ENCODE results near the gene ANGPTL3.

The ANGPTL3 gene

DNA sequence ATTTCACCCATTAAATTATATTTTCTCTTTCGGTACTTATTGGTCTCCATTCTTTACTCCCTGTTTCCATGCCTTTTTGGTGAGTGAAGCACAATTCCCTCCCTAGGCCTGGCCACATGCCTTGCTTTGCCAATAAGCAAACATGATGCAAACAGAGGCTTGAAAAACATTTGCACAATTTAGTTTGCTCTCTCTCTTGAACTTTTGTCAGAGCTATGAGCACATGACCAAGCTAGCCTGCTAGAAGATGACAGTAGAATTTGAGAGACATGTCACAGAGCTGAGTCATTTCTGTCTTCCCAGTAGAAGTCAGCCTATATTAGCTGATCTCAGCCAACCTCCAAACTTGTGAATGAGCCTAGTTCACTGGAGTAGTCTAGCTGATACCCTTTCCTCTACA lies 24.6 kb downstream of the ANGPTL3 start:
- no peak for TF ChIP-seq CTCF (IDR thresholded peaks at IDR 0.05; ENCODE audit: insufficient read depth, low read depth, low read length, missing control alignments)
- peak; percentile 54 for DNase-seq (ENCODE audit: low read depth)
- no peak overlapping the region for H3K4me3 ChIP-seq (ENCODE audit: low read depth, low read length)

DNA sequence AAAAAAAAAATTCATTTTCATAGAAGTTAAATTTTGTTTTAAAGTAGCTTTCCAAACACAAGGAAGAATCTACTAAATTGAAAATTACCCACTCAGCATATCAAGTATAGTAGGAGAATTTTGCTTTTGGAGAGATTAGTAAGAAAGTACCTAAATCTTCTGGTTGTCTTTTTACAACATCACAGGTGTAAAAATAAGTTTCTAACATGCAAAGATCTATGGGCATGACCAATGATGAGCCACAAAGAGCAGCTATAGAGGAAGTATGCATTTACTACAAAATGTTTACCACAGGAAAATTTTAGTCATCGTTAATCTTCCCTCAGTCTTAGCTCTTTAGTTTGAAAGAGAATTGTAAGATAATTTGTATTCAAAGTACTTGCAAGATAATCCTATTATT lies 28.1 kb downstream of the ANGPTL3 start:
- no peak for TF ChIP-seq CTCF (IDR thresholded peaks at IDR 0.05; ENCODE audit: insufficient read depth, low read depth, low read length, missing control alignments)
- DNase-seq (ENCODE audit: low read depth), result peak; percentile 27
- H3K4me3 ChIP-seq (ENCODE audit: low read depth, low read length), result no peak overlapping the region

- H3K4me3 ChIP-seq (ENCODE audit: low read depth, low read length), result no peak overlapping the region
- DNase-seq (ENCODE audit: low read depth), result no peak
- no peak for TF ChIP-seq CTCF (IDR thresholded peaks at IDR 0.05; ENCODE audit: insufficient read depth, low read depth, low read length, missing control alignments)
These were observed 31.2 kb downstream of the ANGPTL3 start for GRCh38 chr1:62628506-62628905.

DNA sequence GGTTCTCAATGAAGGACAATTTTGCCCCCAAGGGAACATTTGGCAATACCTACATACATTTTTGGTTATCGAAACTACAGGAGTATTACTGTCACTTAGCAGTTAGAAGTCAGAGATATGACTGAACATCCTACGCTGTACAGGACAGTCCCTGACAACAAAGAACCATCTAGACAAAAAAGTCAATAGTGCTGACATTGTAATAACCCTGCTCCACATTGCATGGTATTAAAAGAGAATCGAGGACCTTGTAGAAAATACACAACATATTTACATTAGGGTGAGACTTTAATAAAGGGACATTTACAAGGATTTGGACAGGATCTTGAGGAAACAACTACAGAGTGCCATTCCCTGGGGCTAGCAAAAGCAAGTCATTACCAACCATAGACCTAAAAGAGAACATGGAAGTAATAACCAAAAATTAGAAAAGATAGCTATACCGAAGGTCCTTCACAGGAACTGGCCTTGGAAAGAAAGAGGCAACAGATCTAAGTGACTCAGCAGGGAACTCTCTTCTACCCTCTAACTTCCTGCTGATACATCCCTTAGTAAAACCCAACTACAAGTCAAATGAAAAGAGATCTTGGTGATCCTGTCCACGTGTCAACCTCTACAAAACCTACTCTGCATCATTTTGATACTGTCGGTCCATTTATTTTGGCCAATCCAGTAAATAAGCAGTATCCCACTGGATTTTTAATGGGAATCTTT lies 40.2 kb downstream of the ANGPTL3 start:
- no peak for TF ChIP-seq CTCF (IDR thresholded peaks at IDR 0.05; ENCODE audit: insufficient read depth, low read depth, low read length, missing control alignments)

DNA sequence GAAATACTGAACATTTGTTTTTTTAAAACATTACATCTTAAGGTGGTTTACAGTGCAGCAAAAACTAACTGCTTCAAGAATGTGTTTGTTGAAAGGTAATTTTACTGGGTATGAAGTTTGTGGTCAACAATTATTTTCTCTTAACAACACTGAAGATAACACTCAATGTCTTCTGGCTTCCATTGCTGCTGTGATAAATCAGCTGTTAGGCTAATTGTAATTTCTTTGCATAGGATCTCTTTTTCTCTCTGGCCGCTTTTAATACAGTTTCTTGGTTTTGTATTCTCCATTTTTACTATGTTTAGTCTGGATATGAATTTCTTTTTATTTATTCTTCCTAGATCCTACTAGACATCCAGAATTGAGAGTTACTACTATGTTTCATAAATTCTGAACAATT lies 46.0 kb downstream of the ANGPTL3 start:
- TF ChIP-seq CTCF (IDR thresholded peaks at IDR 0.05; ENCODE audit: insufficient read depth, low read depth, low read length, missing control alignments), result no peak
- H3K4me3 ChIP-seq (ENCODE audit: low read depth, low read length), result no peak overlapping the region
- no peak for DNase-seq (ENCODE audit: low read depth)

More for the DNA sequence above, 40.2 kb downstream of the ANGPTL3 start:
- no peak for DNase-seq (ENCODE audit: low read depth)
- no peak overlapping the region for H3K4me3 ChIP-seq (ENCODE audit: low read depth, low read length)

GRCh38 chr1:62652387-62652786 lies 55.1 kb downstream of the ANGPTL3 start:
- DNase-seq (ENCODE audit: low read depth), result no peak
- H3K4me3 ChIP-seq (ENCODE audit: low read depth, low read length), result no peak overlapping the region
- no peak for TF ChIP-seq CTCF (IDR thresholded peaks at IDR 0.05; ENCODE audit: insufficient read depth, low read depth, low read length, missing control alignments)

- no peak for DNase-seq (ENCODE audit: low read depth)
- H3K4me3 ChIP-seq (ENCODE audit: low read depth, low read length), result no peak overlapping the region
- TF ChIP-seq CTCF (IDR thresholded peaks at IDR 0.05; ENCODE audit: insufficient read depth, low read depth, low read length, missing control alignments), result no peak
These were observed 57.4 kb downstream of the ANGPTL3 start for GRCh38 chr1:62654744-62655143.
